ENCODE results near the gene STK32C. TPM values are rescaled to one million over a fixed set of nuclear protein-coding genes. Genes with fewer than 3 reads are reported as not detected.

The STK32C gene
- total and polyA plus RNA-seq, 2 of the 4 experiments (the other 2 are of a cell fraction) = 5.0 to 8.3 TPM

DNA sequence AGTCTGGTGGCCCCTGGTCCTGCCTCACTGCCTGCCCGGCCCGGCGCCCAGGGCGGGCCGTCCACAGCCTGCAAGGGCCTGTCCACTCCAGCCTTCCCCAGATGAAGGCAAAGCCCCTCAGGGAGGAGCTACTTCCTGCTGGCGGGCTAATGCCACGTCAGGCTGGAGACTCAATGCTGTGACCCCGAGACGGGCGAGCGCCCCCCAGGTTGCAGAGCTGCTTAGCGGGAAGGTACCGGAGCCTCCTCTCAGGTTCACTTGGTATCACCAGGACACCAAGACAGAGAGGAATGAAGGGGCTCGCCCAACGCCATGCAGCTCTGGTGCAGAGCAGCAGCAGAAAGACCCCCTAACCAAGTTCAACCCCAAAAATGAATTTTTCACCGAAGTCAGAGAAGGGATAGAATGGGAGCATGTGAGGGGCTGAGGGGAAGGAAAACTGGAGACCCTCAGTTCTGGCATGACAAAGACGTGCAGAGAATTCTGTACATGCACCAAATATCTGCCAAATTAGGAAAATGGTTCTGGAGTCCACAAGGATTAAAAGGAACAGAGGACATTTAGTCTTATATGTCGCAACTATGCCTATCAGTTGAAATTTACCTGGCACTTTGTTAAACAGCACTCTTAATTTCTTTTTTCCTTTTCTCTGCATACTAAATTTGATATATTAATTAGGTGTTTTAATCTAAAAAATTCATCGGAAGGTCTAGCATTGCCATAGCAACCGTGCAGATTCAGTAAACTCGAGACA lies 2.8 kb downstream of the STK32C start:
- in situ Hi-C loops (cut with MboI; ENCODE audit: low sequenced_read_pairs) (no loop called here), dilution Hi-C loops (cut with HindIII; ENCODE audit: low sequenced_read_pairs, unreplicated experiment) (no loop called here), intact Hi-C loops (cut with micrococcal nuclease) (loop anchor here (5.0 kb wide), 1 partner anchor 33 kb away; no protein-coding TSS in a partner anchor)
- BruUV-seq (replicated peaks) = no TSS peak
- H3K14ac ChIP-seq (replicated peaks; ENCODE audit: low read depth, low read length) = no peak overlapping the region
- ChIA-PET POLR2A (ENCODE audit: unreplicated experiment) (no interaction called here), CTCF (no interaction called here)
- no peak overlapping the region for H2BK120ac ChIP-seq (ENCODE audit: low read depth, low read length)
- no peak for TF ChIP-seq MAZ (IDR thresholded peaks at IDR 0.05; ENCODE audit: borderline replicate concordance, low read depth, low read length)
- TF ChIP-seq CEBPB (IDR thresholded peaks at IDR 0.05; ENCODE audit: low read depth, low read length) = peak; percentile 43
- no peak for TF ChIP-seq NFE2L2 (IDR thresholded peaks at IDR 0.05; ENCODE audit: low read depth, low read length)
- TF ChIP-seq SMC3 (IDR thresholded peaks at IDR 0.05; ENCODE audit: low read depth, low read length) = no peak
- no peak overlapping the region for H3K9ac ChIP-seq (ENCODE audit: low read depth, low read length)
- no peak overlapping the region for H4K8ac ChIP-seq (ENCODE audit: low read depth in 2 of 2, low read length in 2 of 2)
- H3K9me1 ChIP-seq (ENCODE audit: insufficient read depth, low read length) = 0 out of 2 replicates have a peak, but pooled peaks cover 3% of the 10 kb centered on the region
- no peaks in the 10 kb centered on the region for H3K36me3 ChIP-seq (ENCODE audit: control insufficient read depth, insufficient read depth, low read length)
- no peak overlapping the region for H2BK15ac ChIP-seq (ENCODE audit: low read depth, low read length)
- no peak overlapping the region for H3K4me3 ChIP-seq (ENCODE audit: insufficient read depth, low read depth, low read length)
- peaks cover 5% of the 10 kb centered on the region; the same call in 1 of the 2 replicates for H3K4me1 ChIP-seq (ENCODE audit: control insufficient read depth, insufficient read depth, low read length)
- H3K27me3 ChIP-seq (ENCODE audit: control insufficient read depth, insufficient read depth, low read length) = peaks cover 28% of the 10 kb centered on the region; the same call in 1 of the 2 replicates
- no peak overlapping the region for H3K4me2 ChIP-seq (ENCODE audit: low read depth, low read length)
- no peak overlapping the region for H4K91ac ChIP-seq (ENCODE audit: insufficient read depth, low read depth, low read length)
- no peak overlapping the region for H3K4ac ChIP-seq (ENCODE audit: low read depth, low read length)
- H3K27ac ChIP-seq (ENCODE audit: insufficient read depth, low read length) = no peak overlapping the region
- no peaks in the 10 kb centered on the region for H4K20me1 ChIP-seq (ENCODE audit: insufficient read depth, low read length)
- no peak overlapping the region for H4K5ac ChIP-seq (ENCODE audit: low read depth, low read length)
- no peaks in the 10 kb centered on the region for H3K79me1 ChIP-seq (ENCODE audit: low read depth in 1 of 2, low read length in 2 of 2)
- no peak overlapping the region for H2AFZ ChIP-seq (replicated peaks; ENCODE audit: low read length, poor library complexity)
- H2BK20ac ChIP-seq (ENCODE audit: low read depth, low read length) = no peak overlapping the region
- H3K18ac ChIP-seq (ENCODE audit: low read depth, low read length) = no peak overlapping the region
- no peak overlapping the region for H2BK5ac ChIP-seq (ENCODE audit: low read depth, low read length, poor library complexity, severe bottlenecking)
- ATAC-seq (ENCODE audit: low read depth) = no peak
- no peak for DNase-seq
- H2AK5ac ChIP-seq (ENCODE audit: low read depth, low read length) = no peak overlapping the region
- no peak overlapping the region for H2AK9ac ChIP-seq (replicated peaks; ENCODE audit: low read depth, low read length, poor library complexity)
- 90% methylated on average over 2 of the region's 21 CpGs; no CpG with 5 or more reads in 1 of the 2 experiments for WGBS, 2 experiments (ENCODE audit: extremely low coverage in 2 of 2, insufficient read length in 1 of 2)
- H3K23ac ChIP-seq (ENCODE audit: low read depth, low read length) = no peak overlapping the region
- no peak overlapping the region for H3K56ac ChIP-seq (ENCODE audit: extremely low read depth, insufficient read depth, low read length)
- peaks cover 5% of the 10 kb centered on the region; the same call in 1 of the 2 replicates for H3K9me3 ChIP-seq (ENCODE audit: control insufficient read depth, insufficient read depth, low read length)
